ENCODE data around the gene COL6A3. TPM values are rescaled to one million over a fixed set of nuclear protein-coding genes. Genes with fewer than 3 reads are reported as not detected.
A peak's percentile ranks its signal among the peaks of the same experiment; 100 is the strongest.

Gene COL6A3
- total and polyA plus RNA-seq, 2 donors (not counting 1 experiment from before 2014, with no cell fraction given) = 316 to 1,525 TPM

DNA sequence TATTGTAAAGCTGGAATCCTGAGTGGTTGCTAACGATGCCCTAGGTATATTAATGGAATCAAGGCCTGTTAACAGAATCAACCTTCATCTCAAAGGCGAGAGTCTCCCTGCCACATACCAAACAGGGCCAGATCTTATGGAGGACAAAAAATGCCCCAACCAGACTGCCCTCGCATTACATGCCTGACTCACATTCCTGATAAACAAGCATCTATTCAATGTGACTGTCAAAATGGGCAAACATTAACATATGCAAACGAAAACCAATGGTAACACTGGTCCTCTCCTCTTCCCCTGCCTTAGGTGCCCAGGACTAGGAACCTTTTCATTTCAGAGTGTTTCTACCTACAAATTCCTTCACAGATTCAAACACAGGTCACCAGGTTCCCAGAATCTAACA lies 83.4 kb downstream of the COL6A3 start:
- Histone ChIP-seq H3K27me3 (ENCODE audit: control insufficient read depth, insufficient read depth, low read length) (no peaks in the 10 kb centered on the region), H3K4me2 (ENCODE audit: extremely low read depth, insufficient read depth, low read length) (no peak overlapping the region), H3K4me3 (replicated peaks in 1 of 4; ENCODE audit: control extremely low read depth in 1 of 4, insufficient read depth in 1 of 4, low read depth in 3 of 4, low read length in 4 of 4) (no peak overlapping the region), H3K79me2 (ENCODE audit: control insufficient read depth, insufficient read depth, low read length) (peaks cover 6% of the 10 kb centered on the region), H3K36me3 (ENCODE audit: control insufficient read depth, insufficient read depth, low read length) (peaks cover 31% of the 10 kb centered on the region), H2AFZ (ENCODE audit: low read length) (no peak overlapping the region), H4K20me1 (ENCODE audit: control insufficient read depth, extremely low read depth, insufficient read depth, low read length) (no peaks in the 10 kb centered on the region), H3K9ac (ENCODE audit: insufficient read depth, low read length) (no peak overlapping the region), H3K27ac (ENCODE audit: insufficient read depth, low read length) (no peak overlapping the region), H3K4me1 (ENCODE audit: control insufficient read depth, extremely low read depth, insufficient read depth, low read length) (peaks cover 16% of the 10 kb centered on the region), H3K9me3 (ENCODE audit: control insufficient read depth, insufficient read depth, low read depth, low read length) (no peaks in the 10 kb centered on the region)
- TF ChIP-seq EZH2 (IDR thresholded peaks at IDR 0.05; ENCODE audit: low read length, missing control alignments) = no peak
- TF ChIP-seq, protein P1, sequence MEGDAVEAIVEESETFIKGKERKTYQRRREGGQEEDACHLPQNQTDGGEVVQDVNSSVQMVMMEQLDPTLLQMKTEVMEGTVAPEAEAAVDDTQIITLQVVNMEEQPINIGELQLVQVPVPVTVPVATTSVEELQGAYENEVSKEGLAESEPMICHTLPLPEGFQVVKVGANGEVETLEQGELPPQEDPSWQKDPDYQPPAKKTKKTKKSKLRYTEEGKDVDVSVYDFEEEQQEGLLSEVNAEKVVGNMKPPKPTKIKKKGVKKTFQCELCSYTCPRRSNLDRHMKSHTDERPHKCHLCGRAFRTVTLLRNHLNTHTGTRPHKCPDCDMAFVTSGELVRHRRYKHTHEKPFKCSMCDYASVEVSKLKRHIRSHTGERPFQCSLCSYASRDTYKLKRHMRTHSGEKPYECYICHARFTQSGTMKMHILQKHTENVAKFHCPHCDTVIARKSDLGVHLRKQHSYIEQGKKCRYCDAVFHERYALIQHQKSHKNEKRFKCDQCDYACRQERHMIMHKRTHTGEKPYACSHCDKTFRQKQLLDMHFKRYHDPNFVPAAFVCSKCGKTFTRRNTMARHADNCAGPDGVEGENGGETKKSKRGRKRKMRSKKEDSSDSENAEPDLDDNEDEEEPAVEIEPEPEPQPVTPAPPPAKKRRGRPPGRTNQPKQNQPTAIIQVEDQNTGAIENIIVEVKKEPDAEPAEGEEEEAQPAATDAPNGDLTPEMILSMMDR (conservative IDR thresholded peaks at IDR 0.05 in 1 of 2, IDR thresholded peaks at IDR 0.05 in 1 of 2; ENCODE audit: low read depth in 1 of 2, low read length in 2 of 2) = no peak
- no peak for DNase-seq (ENCODE audit: low read depth in 2 of 2)

DNA sequence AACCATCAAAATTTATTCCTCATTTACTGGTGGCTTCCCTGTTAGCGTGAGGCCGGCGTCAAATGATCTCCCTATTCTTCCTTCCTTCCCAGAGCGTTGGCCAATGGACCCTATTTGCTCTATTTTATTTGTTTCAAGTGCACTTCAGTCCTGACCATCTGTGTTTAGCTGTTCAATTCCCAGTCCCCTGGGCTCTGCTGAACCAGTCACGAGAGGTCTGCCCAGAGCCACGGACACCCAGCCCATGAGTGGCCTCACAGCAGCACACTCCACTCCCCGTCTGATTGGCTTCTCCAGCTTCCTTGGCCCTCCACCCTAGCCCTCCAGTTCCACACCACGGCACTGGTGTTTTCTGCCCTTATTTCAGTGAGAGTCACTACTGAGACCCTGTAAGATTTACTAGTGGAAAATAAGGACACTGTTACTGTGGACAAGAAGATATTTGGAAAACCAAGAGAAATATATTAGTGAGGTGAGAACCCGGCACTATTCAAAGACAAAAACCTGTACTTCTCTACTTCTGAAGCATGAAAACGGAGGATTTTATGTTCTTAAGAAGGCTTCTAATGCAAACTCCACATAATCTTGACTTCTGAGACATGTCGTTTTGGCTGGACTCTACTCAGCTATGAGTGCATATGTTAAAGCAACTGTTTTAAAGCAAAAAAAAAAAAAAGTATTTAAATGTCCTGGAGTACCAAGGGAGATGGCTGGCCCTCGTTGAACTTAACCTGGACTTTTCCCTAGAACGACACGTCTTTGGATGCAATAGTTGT lies 86.6 kb downstream of the COL6A3 start:
- Histone ChIP-seq H3K4me1 (ENCODE audit: control insufficient read depth, extremely low read depth, insufficient read depth, low read length) (peaks cover 34% of the 10 kb centered on the region), H4K20me1 (ENCODE audit: control insufficient read depth, extremely low read depth, insufficient read depth, low read length) (no peaks in the 10 kb centered on the region), H3K79me2 (ENCODE audit: control insufficient read depth, insufficient read depth, low read length) (peaks cover 4% of the 10 kb centered on the region), H3K27ac (ENCODE audit: insufficient read depth, low read length) (peak overlapping the region; percentile 78), H3K9ac (ENCODE audit: insufficient read depth, low read length) (no peak overlapping the region), H3K4me3 (replicated peaks in 1 of 4; ENCODE audit: control extremely low read depth in 1 of 4, insufficient read depth in 1 of 4, low read depth in 3 of 4, low read length in 4 of 4) (no peak overlapping the region), H2AFZ (ENCODE audit: low read length) (no peak overlapping the region), H3K36me3 (ENCODE audit: control insufficient read depth, insufficient read depth, low read length) (peaks cover 27% of the 10 kb centered on the region), H3K27me3 (ENCODE audit: control insufficient read depth, insufficient read depth, low read length) (no peaks in the 10 kb centered on the region), H3K9me3 (ENCODE audit: control insufficient read depth, insufficient read depth, low read depth, low read length) (no peaks in the 10 kb centered on the region), H3K4me2 (ENCODE audit: extremely low read depth, insufficient read depth, low read length) (no peak overlapping the region)
- no peak for DNase-seq (ENCODE audit: low read depth in 2 of 2)
- TF ChIP-seq, protein P1 (conservative IDR thresholded peaks at IDR 0.05 in 1 of 2, IDR thresholded peaks at IDR 0.05 in 1 of 2; ENCODE audit: low read depth in 1 of 2, low read length in 2 of 2) = no peak
- TF ChIP-seq EZH2 (IDR thresholded peaks at IDR 0.05; ENCODE audit: low read length, missing control alignments) = no peak

DNA sequence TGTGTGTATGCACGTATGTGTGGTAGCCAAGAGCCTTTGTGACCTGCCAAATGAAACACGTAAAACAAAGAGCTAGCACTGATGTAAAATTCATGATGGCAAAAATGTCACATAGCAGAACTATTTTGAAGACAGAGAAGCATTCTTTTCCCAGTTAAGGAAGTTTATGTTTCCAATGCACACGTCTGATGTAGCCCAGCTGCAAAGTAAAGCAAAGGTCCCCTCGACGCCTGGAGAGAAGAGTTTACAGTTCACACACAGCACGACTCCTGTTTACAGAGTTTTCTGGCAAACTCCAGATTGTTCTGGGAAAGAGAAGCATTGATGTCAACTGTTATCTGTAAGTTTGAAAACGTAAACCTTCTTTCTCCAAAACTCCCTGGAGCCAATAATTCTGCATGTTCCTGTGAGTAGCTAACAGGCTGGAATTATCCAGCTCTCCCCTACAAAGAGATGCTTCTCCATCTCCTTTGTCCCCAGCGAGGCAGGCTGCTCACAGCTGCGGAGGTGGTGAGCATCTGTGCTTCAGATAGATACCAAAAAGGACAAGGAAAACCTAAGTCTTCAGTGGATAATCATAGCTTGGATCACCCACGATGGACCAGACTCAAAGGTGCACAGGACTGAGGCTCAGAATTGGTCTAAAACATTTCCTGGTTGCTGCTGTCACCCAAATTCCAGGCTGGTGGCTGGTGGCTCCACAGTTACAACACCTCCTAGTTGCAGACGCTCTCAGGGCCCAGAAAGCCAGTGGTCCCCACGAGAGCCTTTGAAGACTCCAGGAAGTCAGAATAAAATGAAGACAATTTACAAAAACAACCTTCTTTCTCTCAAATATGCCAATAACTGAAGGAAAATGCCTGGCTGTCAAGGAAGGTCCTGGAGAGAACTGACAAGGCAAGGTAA lies 87.4 kb downstream of the COL6A3 start:
- DNase-seq (ENCODE audit: low read depth in 2 of 2) = peak; percentile 49 to 97
- TF ChIP-seq, protein P1 (conservative IDR thresholded peaks at IDR 0.05 in 1 of 2, IDR thresholded peaks at IDR 0.05 in 1 of 2; ENCODE audit: low read depth in 1 of 2, low read length in 2 of 2) = no peak
- no peak for TF ChIP-seq EZH2 (IDR thresholded peaks at IDR 0.05; ENCODE audit: low read length, missing control alignments)
- H3K4me1 ChIP-seq (ENCODE audit: control insufficient read depth, extremely low read depth, insufficient read depth, low read length) = peaks cover 36% of the 10 kb centered on the region
- H3K9me3 ChIP-seq (ENCODE audit: control insufficient read depth, insufficient read depth, low read depth, low read length) = no peaks in the 10 kb centered on the region
- H3K27ac ChIP-seq (ENCODE audit: insufficient read depth, low read length) = peak overlapping the region; percentile 78
- peaks cover 35% of the 10 kb centered on the region for H3K36me3 ChIP-seq (ENCODE audit: control insufficient read depth, insufficient read depth, low read length)
- peaks cover 4% of the 10 kb centered on the region for H3K79me2 ChIP-seq (ENCODE audit: control insufficient read depth, insufficient read depth, low read length)
- H3K4me3 ChIP-seq (replicated peaks in 1 of 4; ENCODE audit: control extremely low read depth in 1 of 4, insufficient read depth in 1 of 4, low read depth in 3 of 4, low read length in 4 of 4) = no peak overlapping the region
- H4K20me1 ChIP-seq (ENCODE audit: control insufficient read depth, extremely low read depth, insufficient read depth, low read length) = no peaks in the 10 kb centered on the region
- no peak overlapping the region for H3K4me2 ChIP-seq (ENCODE audit: extremely low read depth, insufficient read depth, low read length)
- no peak overlapping the region for H2AFZ ChIP-seq (ENCODE audit: low read length)
- peak overlapping the region; percentile 41 for H3K9ac ChIP-seq (ENCODE audit: insufficient read depth, low read length)
- H3K27me3 ChIP-seq (ENCODE audit: control insufficient read depth, insufficient read depth, low read length) = no peaks in the 10 kb centered on the region
